ENCODE measurements around the gene OR52R1.
"Not testable (repeated sequence)": the region's sequence is repeated elsewhere in the genome, so short reads cannot be mapped to it uniquely, and the experiment has no call there.

The OR52R1 gene

GRCh38 chr11:4830346-4830745 lies 26.2 kb upstream of the OR52R1 start:
- H3K4me3 ChIP-seq (ENCODE audit: low read depth, low read length): no peak overlapping the region
- TF ChIP-seq POLR2A (IDR thresholded peaks at IDR 0.05; ENCODE audit: extremely low read depth, insufficient read length) (no peak), CTCF (IDR thresholded peaks at IDR 0.05; ENCODE audit: low read depth, low read length) (no peak), MYC (IDR thresholded peaks at IDR 0.05; ENCODE audit: low read depth, low read length) (no peak), MAX (IDR thresholded peaks at IDR 0.05; ENCODE audit: low read depth, low read length) (no peak)
- no peak for DNase-seq (ENCODE audit: low read depth)

- TF ChIP-seq MAX (IDR thresholded peaks at IDR 0.05; ENCODE audit: low read depth, low read length): no peak
- no peak for TF ChIP-seq CTCF (IDR thresholded peaks at IDR 0.05; ENCODE audit: low read depth, low read length)
- TF ChIP-seq POLR2A (IDR thresholded peaks at IDR 0.05; ENCODE audit: extremely low read depth, insufficient read length): no peak
- no peak for TF ChIP-seq MYC (IDR thresholded peaks at IDR 0.05; ENCODE audit: low read depth, low read length)
- no peak overlapping the region for H3K4me3 ChIP-seq (ENCODE audit: low read depth, low read length)
- DNase-seq (ENCODE audit: low read depth): peak; percentile 11
These were observed 22.2 kb upstream of the OR52R1 start for GRCh38 chr11:4826425-4826824.

GRCh38 chr11:4825132-4825531 lies 21.0 kb upstream of the OR52R1 start:
- no peak overlapping the region for H3K4me3 ChIP-seq (ENCODE audit: low read depth, low read length)
- DNase-seq (ENCODE audit: low read depth): no peak
- TF ChIP-seq POLR2A (IDR thresholded peaks at IDR 0.05; ENCODE audit: extremely low read depth, insufficient read length) (no peak), MYC (IDR thresholded peaks at IDR 0.05; ENCODE audit: low read depth, low read length) (no peak), MAX (IDR thresholded peaks at IDR 0.05; ENCODE audit: low read depth, low read length) (no peak)

GRCh38 chr11:4821021-4821420 lies 16.8 kb upstream of the OR52R1 start, which contains the start of gene OR51F2:
OR51F2 (plus strand) TSS chr11:4821321; CDS start chr11:4821422, 101 bp downstream.
- no peak within 1 kb of the TSS for H3K4me3 ChIP-seq (ENCODE audit: low read depth, low read length)
- TF ChIP-seq MAX (IDR thresholded peaks at IDR 0.05; ENCODE audit: low read depth, low read length) (no peak), POLR2A (IDR thresholded peaks at IDR 0.05; ENCODE audit: extremely low read depth, insufficient read length) (no peak), MYC (IDR thresholded peaks at IDR 0.05; ENCODE audit: low read depth, low read length) (no peak), CTCF (IDR thresholded peaks at IDR 0.05; ENCODE audit: low read depth, low read length) (no peak)
- no peak for DNase-seq (ENCODE audit: low read depth)

GRCh38 chr11:4809246-4809645 lies 5.1 kb upstream of the OR52R1 start:
- TF ChIP-seq CTCF (IDR thresholded peaks at IDR 0.05; ENCODE audit: low read depth, low read length) (no peak), MAX (IDR thresholded peaks at IDR 0.05; ENCODE audit: low read depth, low read length) (no peak)
- no peak for DNase-seq (ENCODE audit: low read depth)
- no peak overlapping the region for H3K4me3 ChIP-seq (ENCODE audit: low read depth, low read length)

GRCh38 chr11:4808476-4808875 lies 4.3 kb upstream of the OR52R1 start:
- H3K4me3 ChIP-seq (ENCODE audit: low read depth, low read length): no peak overlapping the region
- no peak for TF ChIP-seq MAX (IDR thresholded peaks at IDR 0.05; ENCODE audit: low read depth, low read length)
- no peak for TF ChIP-seq MYC (IDR thresholded peaks at IDR 0.05; ENCODE audit: low read depth, low read length)
- TF ChIP-seq POLR2A (IDR thresholded peaks at IDR 0.05; ENCODE audit: extremely low read depth, insufficient read length): no peak
- no peak for TF ChIP-seq CTCF (IDR thresholded peaks at IDR 0.05; ENCODE audit: low read depth, low read length)
- no peak for DNase-seq (ENCODE audit: low read depth)

GRCh38 chr11:4801316-4801715 lies 2.9 kb downstream of the OR52R1 start:
- H3K4me3 ChIP-seq (ENCODE audit: low read depth, low read length); DNase-seq (ENCODE audit: low read depth): not testable (repeated sequence)

Data from NB4 (cell line).